Calu3 (cell line): ENCODE measurements around the gene KLK3. TPM values are rescaled to one million over a fixed set of nuclear protein-coding genes. Genes with fewer than 3 reads are reported as not detected.

ENCODE experiments used
- BruUV-seq: library from RNA; stranded (reverse); fragments of 400-500 nt; replicated peaks from 2 replicates; lab custom pipeline; 2021; lab: Mats Ljungman, UMichigan
- CTCF ChIA-PET: fragments of 300-600 bp; sonication (Branson Sonifier 250); formaldehyde crosslinking; loops from one replicate; lab custom pipeline; 2022; ENCODE audit warnings: antibody characterized with exemption; lab: Charles Lee
- DNase-seq: peaks from one replicate; pipeline ENCODE4 v3.0.0; 2022
- H3K27ac Mint-ChIP-seq: one replicate; pipeline ENCODE4 v1.8.0; 2022; ENCODE audit warnings: mixed read lengths; ENCODE audit not compliant: unreplicated experiment
- H3K27me3 Mint-ChIP-seq: one replicate; pipeline ENCODE4 v1.8.0; 2022; ENCODE audit warnings: mixed read lengths; ENCODE audit not compliant: unreplicated experiment
- H3K36me3 Mint-ChIP-seq: one replicate; pipeline ENCODE4 v1.8.0; 2022; ENCODE audit warnings: mild to moderate bottlenecking, moderate library complexity, mixed read lengths; ENCODE audit not compliant: insufficient read depth, unreplicated experiment
- H3K4me1 Mint-ChIP-seq: one replicate; pipeline ENCODE4 v1.8.0; 2022; ENCODE audit warnings: mild to moderate bottlenecking, low read depth, mixed read lengths; ENCODE audit not compliant: unreplicated experiment
- H3K4me3 Mint-ChIP-seq: one replicate; pipeline ENCODE4 v1.8.0; 2022; ENCODE audit warnings: mild to moderate bottlenecking, low read depth, moderate library complexity, mixed read lengths; ENCODE audit not compliant: unreplicated experiment
- H3K9me3 Mint-ChIP-seq: one replicate; pipeline ENCODE4 v1.8.0; 2022; ENCODE audit warnings: low read depth, mixed read lengths; ENCODE audit not compliant: unreplicated experiment
- CTCF ChIP-seq: fragments of 200-600 bp; IDR thresholded peaks from one replicate; pipeline ENCODE4 v1.8.0; 2022; ENCODE audit warnings: antibody characterized with exemption; ENCODE audit not compliant: unreplicated experiment
- intact Hi-C: fragments of 100-400 bp; cut with micrococcal nuclease; formaldehyde crosslinking; loops from one replicate; pipeline ENCODE4 v1.10.0; 2022; ENCODE audit not compliant: unreplicated experiment
- total RNA-seq: library from RNA; stranded (reverse); gene quantifications from 2 replicates; pipeline ENCODE4 v1.2.3, GENCODE V29; 2022

KLK3 gene
- total RNA-seq, 1 experiment from 2014 or later = not detected

GRCh38 chr19:50869479-50869878 is 14.8 kb downstream of the KLK3 start:
- H3K4me3 Mint-ChIP-seq = no peak overlapping the region
- no peak for DNase-seq
- no peaks in the 10 kb centered on the region for H3K4me1 Mint-ChIP-seq
- CTCF ChIA-PET = no interaction called here
- H3K36me3 Mint-ChIP-seq = no peaks in the 10 kb centered on the region
- H3K9me3 Mint-ChIP-seq = no peaks in the 10 kb centered on the region
- intact Hi-C loops = no loop called here
- no TSS peak for BruUV-seq
- TF ChIP-seq CTCF = no peak
- no peaks in the 10 kb centered on the region for H3K27me3 Mint-ChIP-seq
- no peak overlapping the region for H3K27ac Mint-ChIP-seq

- intact Hi-C loops = no loop called here
- BruUV-seq = no TSS peak
- CTCF ChIA-PET = no interaction called here
- H3K4me3 Mint-ChIP-seq = no peak overlapping the region
- no peaks in the 10 kb centered on the region for H3K4me1 Mint-ChIP-seq
- no peak overlapping the region for H3K27ac Mint-ChIP-seq
- TF ChIP-seq CTCF = no peak
- H3K27me3 Mint-ChIP-seq = no peaks in the 10 kb centered on the region
- DNase-seq = no peak
- no peaks in the 10 kb centered on the region for H3K36me3 Mint-ChIP-seq
- H3K9me3 Mint-ChIP-seq = no peaks in the 10 kb centered on the region
These were observed 15.8 kb downstream of the KLK3 start for GRCh38 chr19:50870417-50871089.

GRCh38 chr19:50873056-50873455 is 18.3 kb downstream of the KLK3 start, which contains the start of gene KLK2:
KLK2 (plus strand) TSS chr19:50873439; CDS start chr19:50873474, 35 bp downstream.
- H3K27me3 Mint-ChIP-seq = no peaks in the 10 kb centered on the region
- no TSS peak for BruUV-seq
- H3K36me3 Mint-ChIP-seq = no peaks in the 10 kb centered on the region
- intact Hi-C loops = no loop called here
- no peaks in the 10 kb centered on the region for H3K4me1 Mint-ChIP-seq
- no peak within 1 kb of the TSS for H3K4me3 Mint-ChIP-seq
- CTCF ChIA-PET = interaction anchor here (0.6 kb wide), 1 partner anchor 80 kb away, joined by 3 read pairs; no protein-coding TSS in a partner anchor
- no peak for TF ChIP-seq CTCF
- no peak for DNase-seq
- no peaks in the 10 kb centered on the region for H3K9me3 Mint-ChIP-seq
- no peak within 1 kb of the TSS for H3K27ac Mint-ChIP-seq

GRCh38 chr19:50874211-50874610 is 19.5 kb downstream of the KLK3 start:
- peaks cover 10% of the 10 kb centered on the region for H3K27me3 Mint-ChIP-seq
- intact Hi-C loops = no loop called here
- CTCF ChIA-PET = no interaction called here
- no peak for DNase-seq
- H3K4me3 Mint-ChIP-seq = no peak overlapping the region
- BruUV-seq = no TSS peak
- no peak for TF ChIP-seq CTCF
- no peaks in the 10 kb centered on the region for H3K9me3 Mint-ChIP-seq
- H3K4me1 Mint-ChIP-seq = no peaks in the 10 kb centered on the region
- H3K36me3 Mint-ChIP-seq = no peaks in the 10 kb centered on the region
- no peak overlapping the region for H3K27ac Mint-ChIP-seq
